Mesenchymal stem cell (in vitro differentiated cells and primary cell): ENCODE data around the gene PHF2.

Source experiments
- DNase-seq: peaks from one replicate; pipeline ENCODE4 v3.0.0-alpha.2; 2013
- H2AFZ ChIP-seq: one replicate; pipeline ENCODE4 v1.6.1; 2013; ENCODE audit warnings: low read depth, mild to moderate bottlenecking, control low read depth, inconsistent platforms, low read length, moderate library complexity
- H2AK5ac ChIP-seq: 2 replicates; pipeline ENCODE4 v1.6.1; 2013; ENCODE audit warnings: low read length, moderate library complexity, mild to moderate bottlenecking, inconsistent platforms; ENCODE audit not compliant: severe bottlenecking
- H2BK120ac ChIP-seq: one replicate; pipeline ENCODE4 v1.6.1; 2013; ENCODE audit warnings: low read depth, mild to moderate bottlenecking, inconsistent platforms, low read length, moderate library complexity
- H2BK12ac ChIP-seq, 2 experiments: one replicate each; pipeline ENCODE4 v1.6.1; 2013; ENCODE audit warnings: inconsistent platforms in 2 of 2, low read length in 2 of 2, mild to moderate bottlenecking in 2 of 2, moderate library complexity in 2 of 2, control low read depth in 1 of 2
- H2BK15ac ChIP-seq: one replicate; pipeline ENCODE4 v1.6.1; 2013; ENCODE audit warnings: mild to moderate bottlenecking, low read depth, inconsistent platforms; ENCODE audit not compliant: poor library complexity, severe bottlenecking
- H2BK5ac ChIP-seq: 2 replicates; pipeline ENCODE4 v1.6.1; 2013; ENCODE audit warnings: low read depth, mild to moderate bottlenecking, low read length, control low read depth, inconsistent platforms; ENCODE audit not compliant: poor library complexity, severe bottlenecking
- H3K14ac ChIP-seq, 2 experiments: one replicate each; pipeline ENCODE4 v1.6.1; 2013; ENCODE audit warnings: inconsistent platforms in 2 of 2, low read length in 2 of 2, control low read depth in 1 of 2, mild to moderate bottlenecking in 1 of 2, moderate library complexity in 1 of 2
- H3K18ac ChIP-seq, 2 experiments: one replicate each; pipeline ENCODE4 v1.6.1; 2013; ENCODE audit warnings: inconsistent platforms in 2 of 2, low read length in 2 of 2, control low read depth in 1 of 2, low read depth in 1 of 2, mild to moderate bottlenecking in 1 of 2
- H3K23ac ChIP-seq, 2 experiments: one replicate each; pipeline ENCODE4 v1.6.1; 2013; ENCODE audit warnings: inconsistent platforms in 2 of 2, low read length in 2 of 2, mild to moderate bottlenecking in 2 of 2, moderate library complexity in 2 of 2, control low read depth in 1 of 2
- H3K27ac ChIP-seq: 2 replicates; pipeline ENCODE4 v1.5.1; 2013; ENCODE audit warnings: mild to moderate bottlenecking, moderate library complexity, low read length, control low read depth, inconsistent platforms; ENCODE audit not compliant: poor library complexity, severe bottlenecking
- H3K27me3 ChIP-seq, 2 experiments: 2 replicates each; pipeline versions ENCODE4 v1.6.1 to v1.7.0; 2013; ENCODE audit warnings: low read length in 2 of 2, mild to moderate bottlenecking in 2 of 2, moderate library complexity in 2 of 2, control low read depth in 1 of 2, inconsistent platforms in 1 of 2; ENCODE audit not compliant: control insufficient read depth in 1 of 2, insufficient read depth in 1 of 2
- H3K36me3 ChIP-seq, 2 experiments: 2 replicates each; pipeline versions ENCODE4 v1.6.1 to v1.7.0; 2013; ENCODE audit warnings: low read length in 2 of 2, control low read depth in 1 of 2, inconsistent platforms in 1 of 2, low read depth in 1 of 2, mild to moderate bottlenecking in 1 of 2; ENCODE audit not compliant: insufficient read depth in 2 of 2, control insufficient read depth in 1 of 2
- H3K4ac ChIP-seq, 2 experiments: one replicate each; pipeline ENCODE4 v1.6.1; 2013; ENCODE audit warnings: inconsistent platforms in 2 of 2, low read length in 2 of 2, mild to moderate bottlenecking in 2 of 2, moderate library complexity in 2 of 2, control low read depth in 1 of 2, low read depth in 1 of 2
- H3K4me1 ChIP-seq: 2 replicates; pipeline ENCODE4 v1.6.1; 2013; ENCODE audit warnings: low read depth, low read length, control low read depth; ENCODE audit not compliant: control insufficient read depth, insufficient read depth
- H3K4me2 ChIP-seq: 2 replicates; pipeline ENCODE4 v1.6.1; 2013; ENCODE audit warnings: low read length, mild to moderate bottlenecking, inconsistent platforms; ENCODE audit not compliant: poor library complexity, severe bottlenecking
- H3K4me3 ChIP-seq, 2 experiments: 2 replicates each; pipeline versions ENCODE4 v1.5.1 to v1.7.0; 2013; ENCODE audit warnings: low read length in 2 of 2, mild to moderate bottlenecking in 2 of 2, control low read depth in 1 of 2, low read depth in 1 of 2; ENCODE audit not compliant: insufficient read depth in 1 of 2
- H3K79me1 ChIP-seq: replicated peaks from 2 replicates; pipeline ENCODE4 v1.6.1; 2013; ENCODE audit warnings: mild to moderate bottlenecking, control low read depth, low read length, inconsistent platforms; ENCODE audit not compliant: poor library complexity, severe bottlenecking
- H3K9ac ChIP-seq: 2 replicates; pipeline ENCODE4 v1.7.0; 2013; ENCODE audit warnings: mild to moderate bottlenecking, low read length, moderate library complexity
- H3K9me3 ChIP-seq: 2 replicates; pipeline ENCODE4 v1.7.0; 2013; ENCODE audit warnings: mild to moderate bottlenecking, low read length; ENCODE audit not compliant: control insufficient read depth
- H4K8ac ChIP-seq: one replicate; pipeline ENCODE4 v1.6.1; 2013; ENCODE audit warnings: inconsistent platforms, mild to moderate bottlenecking, low read length, moderate library complexity
- H4K91ac ChIP-seq: one replicate; pipeline ENCODE4 v1.6.1; 2013; ENCODE audit warnings: mild to moderate bottlenecking, low read length, inconsistent platforms
- WGBS: methylation state at CpG from one replicate; pipeline ENCODE4 v1.1.7; 2013; ENCODE audit warnings: mixed read lengths; 5-methylcytosine and 5-hydroxymethylcytosine counted together

Gene PHF2

GRCh38 chr9:93586290-93587057, 10.1 kb downstream of the PHF2 start:
- no peaks in the 10 kb centered on the region for H3K27me3 ChIP-seq
- H2BK120ac ChIP-seq = no peak overlapping the region
- H2AK5ac ChIP-seq = no peak overlapping the region
- no peak overlapping the region for H3K4me2 ChIP-seq
- no peak overlapping the region for H3K18ac ChIP-seq
- peaks cover 32% of the 10 kb centered on the region for H3K4me1 ChIP-seq
- 93% methylated on average over 13 of the region's 13 CpGs for WGBS
- no peak overlapping the region for H3K4me3 ChIP-seq
- H4K91ac ChIP-seq = no peak overlapping the region
- peaks cover 0 to 13% of the 10 kb centered on the region in 2 experiments for H3K36me3 ChIP-seq
- no peak overlapping the region for H3K23ac ChIP-seq
- no peak overlapping the region for H2BK12ac ChIP-seq
- no peak overlapping the region for H3K4ac ChIP-seq
- H3K9me3 ChIP-seq = peaks cover 16% of the 10 kb centered on the region
- H3K79me1 ChIP-seq = peaks cover 50% of the 10 kb centered on the region
- H3K27ac ChIP-seq = no peak overlapping the region
- H3K14ac ChIP-seq = no peak overlapping the region
- H2BK5ac ChIP-seq = no peak overlapping the region
- no peak overlapping the region for H3K9ac ChIP-seq
- H2AFZ ChIP-seq = no peak overlapping the region
- no peak overlapping the region for H2BK15ac ChIP-seq
- no peak overlapping the region for H4K8ac ChIP-seq
- DNase-seq = no peak

- H2BK15ac ChIP-seq = no peak overlapping the region
- no peak overlapping the region for H2AK5ac ChIP-seq
- no peak overlapping the region for H3K4me2 ChIP-seq
- H3K9ac ChIP-seq = no peak overlapping the region
- H3K4ac ChIP-seq = no peak overlapping the region
- H4K91ac ChIP-seq = no peak overlapping the region
- no peak overlapping the region for H3K14ac ChIP-seq
- no peak overlapping the region for H3K27ac ChIP-seq
- peaks cover 16% of the 10 kb centered on the region for H3K9me3 ChIP-seq
- no peak overlapping the region for H2AFZ ChIP-seq
- peaks cover 28% of the 10 kb centered on the region for H3K4me1 ChIP-seq
- over 99% methylated on average over 7 of the region's 7 CpGs for WGBS
- no peak overlapping the region for H3K4me3 ChIP-seq
- no peak for DNase-seq
- H2BK120ac ChIP-seq = no peak overlapping the region
- H3K36me3 ChIP-seq = peaks cover 0 to 18% of the 10 kb centered on the region in 2 experiments
- H3K79me1 ChIP-seq = peaks cover 49% of the 10 kb centered on the region
- no peak overlapping the region for H3K23ac ChIP-seq
- H4K8ac ChIP-seq = no peak overlapping the region
- no peak overlapping the region for H3K18ac ChIP-seq
- no peak overlapping the region for H2BK12ac ChIP-seq
- no peaks in the 10 kb centered on the region for H3K27me3 ChIP-seq
- no peak overlapping the region for H2BK5ac ChIP-seq
Observed at GRCh38 chr9:93587284-93587650, 10.9 kb downstream of the PHF2 start.

- Histone ChIP-seq H3K4me2 (no peak overlapping the region), H2BK5ac (no peak overlapping the region), H3K4me3 (no peak overlapping the region), H4K8ac (no peak overlapping the region), H2BK12ac (no peak overlapping the region), H4K91ac (no peak overlapping the region), H3K18ac (no peak overlapping the region), H3K4me1 (peaks cover 26% of the 10 kb centered on the region), H3K27me3 (no peaks in the 10 kb centered on the region), H3K9ac (no peak overlapping the region), H2BK120ac (no peak overlapping the region), H3K36me3 (peaks cover 0 to 18% of the 10 kb centered on the region in 2 experiments), H2AK5ac (no peak overlapping the region), H2BK15ac (peak overlapping the region; percentile 12), H3K14ac (peak overlapping the region in 1 of 2 experiments; percentile 36), H3K27ac (no peak overlapping the region), H3K23ac (no peak overlapping the region), H2AFZ (no peak overlapping the region), H3K79me1 (peaks cover 52% of the 10 kb centered on the region), H3K4ac (no peak overlapping the region), H3K9me3 (peaks cover 16% of the 10 kb centered on the region)
- 89% methylated on average over 11 of the region's 11 CpGs for WGBS
- DNase-seq = no peak
Observed at GRCh38 chr9:93587651-93588347, 11.4 kb downstream of the PHF2 start.
